Inferior parietal cortex (tissue), 1 donor: ENCODE results near the gene POLD4.
A peak's percentile ranks its signal among the peaks of the same experiment; 100 is the strongest.
"Not testable (repeated sequence)": the region's sequence is repeated elsewhere in the genome, so short reads cannot be mapped to it uniquely, and the experiment has no call there.

ENCODE experiments used
- DNase-seq: peaks from one replicate; pipeline ENCODE4 v3.0.0-alpha.2; 2016; ENCODE audit errors: extremely low spot score

Gene POLD4

GRCh38 chr11:67354075-67355022, 1.0 kb upstream of the POLD4 start:
- DNase-seq = no peak

- DNase-seq = no peak
These were observed 615 bp downstream of the POLD4 start for GRCh38 chr11:67352546-67353316.

- DNase-seq = peak; percentile 78
These were observed 1.9 kb downstream of the POLD4 start for GRCh38 chr11:67351275-67352005.

GRCh38 chr11:67349928-67350465, 3.3 kb downstream of the POLD4 start:
- no peak for DNase-seq

- DNase-seq = no peak
These were observed 3.9 kb downstream of the POLD4 start for GRCh38 chr11:67349457-67349856.

GRCh38 chr11:67349036-67349435, 4.3 kb downstream of the POLD4 start:
- no peak for DNase-seq

GRCh38 chr11:67347964-67348749, 5.2 kb downstream of the POLD4 start:
- no peak for DNase-seq

GRCh38 chr11:67345920-67346819, 7.2 kb downstream of the POLD4 start:
- no peak for DNase-seq

- DNase-seq = no peak
These were observed 8.0 kb downstream of the POLD4 start for GRCh38 chr11:67345247-67345919.

GRCh38 chr11:67344264-67344663, 9.1 kb downstream of the POLD4 start:
- no peak for DNase-seq

GRCh38 chr11:67337257-67337656, 16.1 kb downstream of the POLD4 start:
- DNase-seq = no peak

GRCh38 chr11:67332081-67332691, 21.2 kb downstream of the POLD4 start:
- DNase-seq = no peak

- no peak for DNase-seq
These were observed 29.8 kb downstream of the POLD4 start for GRCh38 chr11:67323526-67323925.

GRCh38 chr11:67322049-67322448, 31.3 kb downstream of the POLD4 start:
- DNase-seq = no peak

GRCh38 chr11:67321313-67321871, 32.0 kb downstream of the POLD4 start:
- DNase-seq = no peak

- no peak for DNase-seq
These were observed 32.7 kb downstream of the POLD4 start for GRCh38 chr11:67320691-67321090.

- no peak for DNase-seq
These were observed 33.3 kb downstream of the POLD4 start for GRCh38 chr11:67320011-67320410.

GRCh38 chr11:67318876-67319275, 34.5 kb downstream of the POLD4 start:
- not testable (repeated sequence) for DNase-seq
